SJSA1 (cell line): ENCODE measurements around the gene TATDN2. TPM values are rescaled to one million over a fixed set of nuclear protein-coding genes. Genes with fewer than 3 reads are reported as not detected.
"Not testable (repeated sequence)": the region's sequence is repeated elsewhere in the genome, so short reads cannot be mapped to it uniquely, and the experiment has no call there.

Experiments
- DNase-seq, 2 experiments: peaks; one replicate each; pipeline ENCODE4 v3.0.0-alpha.2; 2015 to 2020; ENCODE audit warnings: low spot score in 2 of 2, low read depth in 1 of 2
- H3K27ac ChIP-seq: fragments of 250-450 bp; sonication (Bioruptor Pico); 2 replicates; pipeline ENCODE4 v1.5.1; 2020; ENCODE audit warnings: mild to moderate bottlenecking, moderate library complexity
- H3K27me3 ChIP-seq: fragments of 250-450 bp; sonication (Bioruptor Pico); replicated peaks from 2 replicates; pipeline ENCODE4 v1.5.1; 2020; ENCODE audit warnings: mild to moderate bottlenecking, moderate library complexity
- H3K36me3 ChIP-seq: fragments of 250-450 bp; sonication (Bioruptor Pico); 2 replicates; pipeline ENCODE4 v1.5.1; 2020; ENCODE audit warnings: mild to moderate bottlenecking
- H3K4me1 ChIP-seq: fragments of 250-450 bp; sonication (Bioruptor Pico); replicated peaks from 2 replicates; pipeline ENCODE4 v1.6.1; 2021; ENCODE audit warnings: mild to moderate bottlenecking
- H3K4me3 ChIP-seq: fragments of 250-450 bp; sonication (Bioruptor Pico); 2 replicates; pipeline ENCODE4 v1.5.1; 2020; ENCODE audit warnings: mild to moderate bottlenecking
- H3K9me3 ChIP-seq: fragments of 250-450 bp; sonication (Bioruptor Pico); replicated peaks from 2 replicates; pipeline ENCODE4 v1.5.1; 2020; ENCODE audit warnings: mild to moderate bottlenecking
- total RNA-seq: library from RNA; depleted of rRNA; stranded (reverse); fragments of >200 nt; shearing (Covaris generic); gene quantifications from 2 replicates; pipeline ENCODE4 v1.2.3, GENCODE V29; 2014

The TATDN2 gene
- total RNA-seq, 1 experiment from 2014 or later, result 7.8 TPM

- H3K27me3 ChIP-seq, H3K4me1 ChIP-seq: not testable (repeated sequence)
Measured at GRCh38 chr3:10298064-10298463, 49.8 kb downstream of the TATDN2 start.

GRCh38 chr3:10299175-10299574 lies 50.9 kb downstream of the TATDN2 start:
- Histone ChIP-seq H3K36me3 (peaks cover 54% of the 10 kb centered on the region), H3K4me3 (no peak overlapping the region), H3K27ac (no peak overlapping the region), H3K4me1 (no peaks in the 10 kb centered on the region), H3K9me3 (no peaks in the 10 kb centered on the region), H3K27me3 (no peaks in the 10 kb centered on the region)
- no peak for DNase-seq

More at GRCh38 chr3:10298064-10298463, 49.8 kb downstream of the TATDN2 start:
- H3K27ac ChIP-seq, H3K9me3 ChIP-seq, H3K4me3 ChIP-seq, DNase-seq: not testable (repeated sequence)
- peaks cover 43% of the 10 kb centered on the region for H3K36me3 ChIP-seq

- no peak overlapping the region for H3K4me3 ChIP-seq
- no peaks in the 10 kb centered on the region for H3K9me3 ChIP-seq
- no peaks in the 10 kb centered on the region for H3K4me1 ChIP-seq
- H3K36me3 ChIP-seq, result peaks cover 59% of the 10 kb centered on the region
- H3K27me3 ChIP-seq, result no peaks in the 10 kb centered on the region
- no peak for DNase-seq
- H3K27ac ChIP-seq, result no peak overlapping the region
Measured at GRCh38 chr3:10299679-10300078, 51.4 kb downstream of the TATDN2 start.

GRCh38 chr3:10300087-10300486 lies 51.8 kb downstream of the TATDN2 start:
- Histone ChIP-seq H3K27ac (no peak overlapping the region), H3K4me1 (no peaks in the 10 kb centered on the region), H3K4me3 (no peak overlapping the region), H3K27me3 (no peaks in the 10 kb centered on the region), H3K36me3 (peaks cover 63% of the 10 kb centered on the region), H3K9me3 (no peaks in the 10 kb centered on the region)
- no peak for DNase-seq

- peaks cover 92% of the 10 kb centered on the region for H3K36me3 ChIP-seq
- H3K27me3 ChIP-seq, result no peaks in the 10 kb centered on the region
- H3K27ac ChIP-seq, result no peak overlapping the region
Measured at GRCh38 chr3:10303105-10303504, 54.8 kb downstream of the TATDN2 start.

GRCh38 chr3:10303785-10304184 lies 55.5 kb downstream of the TATDN2 start:
- no peak for DNase-seq
- Histone ChIP-seq H3K4me3 (no peak overlapping the region), H3K9me3 (no peaks in the 10 kb centered on the region), H3K36me3 (peaks cover 95% of the 10 kb centered on the region), H3K27me3 (no peaks in the 10 kb centered on the region), H3K27ac (no peak overlapping the region), H3K4me1 (no peaks in the 10 kb centered on the region)

More at GRCh38 chr3:10303105-10303504, 54.8 kb downstream of the TATDN2 start:
- no peaks in the 10 kb centered on the region for H3K9me3 ChIP-seq
- no peak overlapping the region for H3K4me3 ChIP-seq
- DNase-seq, result no peak
- H3K4me1 ChIP-seq, result no peaks in the 10 kb centered on the region

- no peak overlapping the region for H3K27ac ChIP-seq
- no peaks in the 10 kb centered on the region for H3K4me1 ChIP-seq
- H3K27me3 ChIP-seq, result no peaks in the 10 kb centered on the region
- H3K4me3 ChIP-seq, result no peak overlapping the region
- no peaks in the 10 kb centered on the region for H3K9me3 ChIP-seq
- peaks cover 94% of the 10 kb centered on the region for H3K36me3 ChIP-seq
- no peak for DNase-seq
Measured at GRCh38 chr3:10304905-10305304, 56.6 kb downstream of the TATDN2 start.

- peaks cover 94% of the 10 kb centered on the region for H3K36me3 ChIP-seq
- no peak overlapping the region for H3K4me3 ChIP-seq
Measured at GRCh38 chr3:10305331-10305902, 57.2 kb downstream of the TATDN2 start.

GRCh38 chr3:10306156-10306555 lies 57.9 kb downstream of the TATDN2 start:
- H3K9me3 ChIP-seq, result no peaks in the 10 kb centered on the region
- DNase-seq, result no peak
- H3K27ac ChIP-seq, result no peak overlapping the region
- H3K4me3 ChIP-seq, result no peak overlapping the region
- H3K27me3 ChIP-seq, result no peaks in the 10 kb centered on the region
- H3K36me3 ChIP-seq, result peaks cover 92% of the 10 kb centered on the region
- no peaks in the 10 kb centered on the region for H3K4me1 ChIP-seq

More at GRCh38 chr3:10305331-10305902, 57.2 kb downstream of the TATDN2 start:
- Histone ChIP-seq H3K4me1 (no peaks in the 10 kb centered on the region), H3K27me3 (no peaks in the 10 kb centered on the region), H3K27ac (no peak overlapping the region), H3K9me3 (no peaks in the 10 kb centered on the region)
- DNase-seq, result no peak

GRCh38 chr3:10308678-10309077 lies 60.4 kb downstream of the TATDN2 start:
- no peaks in the 10 kb centered on the region for H3K27me3 ChIP-seq
- H3K4me1 ChIP-seq, result no peaks in the 10 kb centered on the region
- H3K9me3 ChIP-seq, result no peaks in the 10 kb centered on the region
- no peak overlapping the region for H3K4me3 ChIP-seq
- no peak overlapping the region for H3K27ac ChIP-seq
- H3K36me3 ChIP-seq, result peaks cover 92% of the 10 kb centered on the region
- no peak for DNase-seq

GRCh38 chr3:10309736-10310135 lies 61.5 kb downstream of the TATDN2 start:
- Histone ChIP-seq H3K4me1 (no peaks in the 10 kb centered on the region), H3K27ac (no peak overlapping the region), H3K9me3 (no peaks in the 10 kb centered on the region), H3K36me3 (peaks cover 91% of the 10 kb centered on the region), H3K27me3 (no peaks in the 10 kb centered on the region), H3K4me3 (no peak overlapping the region)
- DNase-seq, result no peak

GRCh38 chr3:10310578-10310977 lies 62.3 kb downstream of the TATDN2 start:
- Histone ChIP-seq H3K27ac (no peak overlapping the region), H3K36me3 (peaks cover 89% of the 10 kb centered on the region), H3K4me1 (no peaks in the 10 kb centered on the region), H3K4me3 (no peak overlapping the region), H3K9me3 (no peaks in the 10 kb centered on the region), H3K27me3 (no peaks in the 10 kb centered on the region)
- no peak for DNase-seq

GRCh38 chr3:10311710-10312109 lies 63.5 kb downstream of the TATDN2 start:
- Histone ChIP-seq H3K27ac (no peak overlapping the region), H3K36me3 (peaks cover 90% of the 10 kb centered on the region)

GRCh38 chr3:10312391-10312790 lies 64.1 kb downstream of the TATDN2 start:
- Histone ChIP-seq H3K9me3 (no peaks in the 10 kb centered on the region), H3K4me3 (no peak overlapping the region), H3K27ac (no peak overlapping the region), H3K36me3 (peaks cover 90% of the 10 kb centered on the region), H3K4me1 (no peaks in the 10 kb centered on the region), H3K27me3 (no peaks in the 10 kb centered on the region)
- DNase-seq, result no peak

More at GRCh38 chr3:10311710-10312109, 63.5 kb downstream of the TATDN2 start:
- Histone ChIP-seq H3K4me3 (no peak overlapping the region), H3K4me1 (no peaks in the 10 kb centered on the region), H3K27me3 (no peaks in the 10 kb centered on the region), H3K9me3 (no peaks in the 10 kb centered on the region)
- no peak for DNase-seq

- no peaks in the 10 kb centered on the region for H3K4me1 ChIP-seq
- no peak overlapping the region for H3K4me3 ChIP-seq
- H3K9me3 ChIP-seq, result no peaks in the 10 kb centered on the region
- no peaks in the 10 kb centered on the region for H3K27me3 ChIP-seq
- H3K36me3 ChIP-seq, result peaks cover 90% of the 10 kb centered on the region
- no peak overlapping the region for H3K27ac ChIP-seq
- no peak for DNase-seq
Measured at GRCh38 chr3:10312861-10313260, 64.6 kb downstream of the TATDN2 start.
